Trophoblast cell (in vitro differentiated cells and primary cell): ENCODE data around the gene RNFT1.
A peak's percentile ranks its signal among the peaks of the same experiment; 100 is the strongest.
"Not testable (repeated sequence)": the region's sequence is repeated elsewhere in the genome, so short reads cannot be mapped to it uniquely, and the experiment has no call there.

Experiments used
- DNase-seq, 2 donors: peaks; one replicate each; pipeline ENCODE4 v3.0.0-alpha.2; 2016
- H2AFZ ChIP-seq: 2 replicates; pipeline ENCODE4 v1.6.1; 2013; ENCODE audit warnings: low read length, moderate library complexity, mild to moderate bottlenecking; ENCODE audit not compliant: insufficient read depth, poor library complexity
- H2AK5ac ChIP-seq: 2 replicates; pipeline ENCODE4 v1.6.1; 2013; ENCODE audit warnings: mild to moderate bottlenecking, low read length
- H2BK120ac ChIP-seq: 2 replicates; pipeline ENCODE4 v1.6.1; 2013; ENCODE audit warnings: low read length, mild to moderate bottlenecking, moderate library complexity; ENCODE audit not compliant: insufficient read depth, poor library complexity
- H2BK12ac ChIP-seq: 2 replicates; pipeline ENCODE4 v1.6.1; 2013; ENCODE audit warnings: mild to moderate bottlenecking, low read length, moderate library complexity
- H2BK5ac ChIP-seq: 2 replicates; pipeline ENCODE4 v1.6.1; 2013; ENCODE audit warnings: low read length, low read depth, moderate library complexity, mild to moderate bottlenecking; ENCODE audit not compliant: poor library complexity
- H3K14ac ChIP-seq: 2 replicates; pipeline ENCODE4 v1.6.1; 2013; ENCODE audit warnings: mild to moderate bottlenecking, low read length
- H3K18ac ChIP-seq: 2 replicates; pipeline ENCODE4 v1.6.1; 2013; ENCODE audit warnings: mild to moderate bottlenecking, low read length
- H3K23ac ChIP-seq: 2 replicates; pipeline ENCODE4 v1.6.1; 2013; ENCODE audit warnings: low read length
- H3K27ac ChIP-seq: 2 replicates; pipeline ENCODE4 v1.5.1; 2013; ENCODE audit warnings: low read depth, mild to moderate bottlenecking, inconsistent platforms, low read length, moderate library complexity
- H3K27me3 ChIP-seq: 2 replicates; pipeline ENCODE4 v1.6.1; 2013; ENCODE audit warnings: inconsistent platforms, mild to moderate bottlenecking, low read length, moderate library complexity; ENCODE audit not compliant: insufficient read depth
- H3K36me3 ChIP-seq, 2 experiments: 1 replicate in 1 of 2; 2 replicates in 1 of 2; pipeline ENCODE4 v1.6.1; 2013; ENCODE audit warnings: low read length in 2 of 2, mild to moderate bottlenecking in 2 of 2, moderate library complexity in 1 of 2; ENCODE audit not compliant: insufficient read depth in 2 of 2, control insufficient read depth in 1 of 2
- H3K4ac ChIP-seq: 2 replicates; pipeline ENCODE4 v1.6.1; 2013; ENCODE audit warnings: low read depth, mild to moderate bottlenecking, low read length, moderate library complexity
- H3K4me1 ChIP-seq, 2 experiments: 1 replicate in 1 of 2; 2 replicates in 1 of 2; pipeline ENCODE4 v1.6.1; 2013; ENCODE audit warnings: low read length in 2 of 2, mild to moderate bottlenecking in 2 of 2, moderate library complexity in 1 of 2; ENCODE audit not compliant: insufficient read depth in 2 of 2, control insufficient read depth in 1 of 2
- H3K4me2 ChIP-seq: 2 replicates; pipeline ENCODE4 v1.6.1; 2013; ENCODE audit warnings: inconsistent platforms, mild to moderate bottlenecking, low read length, moderate library complexity
- H3K4me3 ChIP-seq: 2 replicates; pipeline ENCODE4 v1.5.1; 2013; ENCODE audit warnings: mild to moderate bottlenecking, low read depth, low read length, inconsistent platforms
- H3K79me1 ChIP-seq: one replicate; pipeline ENCODE4 v1.6.1; 2013; ENCODE audit warnings: low read length
- H3K79me2 ChIP-seq: 2 replicates; pipeline ENCODE4 v1.6.1; 2013; ENCODE audit warnings: low read length, mild to moderate bottlenecking; ENCODE audit not compliant: control insufficient read depth, insufficient read depth, poor library complexity
- H3K9ac ChIP-seq: 2 replicates; pipeline ENCODE4 v1.6.1; 2013; ENCODE audit warnings: mild to moderate bottlenecking, low read length
- H3K9me3 ChIP-seq: 2 replicates; pipeline ENCODE4 v1.6.1; 2013; ENCODE audit warnings: low read depth, mild to moderate bottlenecking, control low read depth, inconsistent platforms, low read length; ENCODE audit not compliant: insufficient read depth
- H4K12ac ChIP-seq: 2 replicates; pipeline ENCODE4 v1.6.1; 2013; ENCODE audit warnings: low read depth, mild to moderate bottlenecking, low read length, moderate library complexity
- H4K8ac ChIP-seq: 2 replicates; pipeline ENCODE4 v1.6.1; 2013; ENCODE audit warnings: low read depth, mild to moderate bottlenecking, low read length, moderate library complexity
- H4K91ac ChIP-seq: one replicate; pipeline ENCODE4 v1.6.1; 2013; ENCODE audit warnings: low read depth, mild to moderate bottlenecking, low read length, moderate library complexity
- WGBS: extraction: QIAGEN DNeasy Blood & Tissue Kit; methylation state at CpG from one replicate; pipeline ENCODE4 v1.1.7; 2013; ENCODE audit warnings: missing lambda C conversion rate; ENCODE audit not compliant: insufficient read length, insufficient coverage; ENCODE audit errors: extremely low coverage; 5-methylcytosine and 5-hydroxymethylcytosine counted together

The RNFT1 gene

GRCh38 chr17:59947310-59947709 is 17.2 kb downstream of the RNFT1 start:
- not testable (repeated sequence) for H3K14ac ChIP-seq
- no CpG with 5 or more reads among the region's 4 CpGs for WGBS

GRCh38 chr17:59946433-59946832 is 18.1 kb downstream of the RNFT1 start:
- H2BK5ac ChIP-seq, H4K12ac ChIP-seq, H3K27me3 ChIP-seq, H3K79me2 ChIP-seq, H3K4ac ChIP-seq, H3K4me1 ChIP-seq, H3K18ac ChIP-seq, H2AK5ac ChIP-seq, H3K14ac ChIP-seq, H3K4me2 ChIP-seq, H2BK120ac ChIP-seq, H4K91ac ChIP-seq, DNase-seq, H3K27ac ChIP-seq, H3K4me3 ChIP-seq, H4K8ac ChIP-seq, H2AFZ ChIP-seq, H3K9ac ChIP-seq, H3K9me3 ChIP-seq, H3K23ac ChIP-seq, H3K79me1 ChIP-seq, H2BK12ac ChIP-seq: not testable (repeated sequence)
- H3K36me3 ChIP-seq = peaks cover 12 to 20% of the 10 kb centered on the region in 2 experiments
- no CpG with 5 or more reads among the region's 7 CpGs for WGBS

More at GRCh38 chr17:59947310-59947709, 17.2 kb downstream of the RNFT1 start:
- not testable (repeated sequence) for H3K79me1 ChIP-seq, H4K8ac ChIP-seq, H2AFZ ChIP-seq, H3K4me1 ChIP-seq, H3K4me3 ChIP-seq, H2BK120ac ChIP-seq, H4K91ac ChIP-seq, H2AK5ac ChIP-seq, H2BK5ac ChIP-seq, H3K18ac ChIP-seq, DNase-seq, H3K23ac ChIP-seq, H3K9me3 ChIP-seq, H3K4ac ChIP-seq, H3K79me2 ChIP-seq, H2BK12ac ChIP-seq, H3K27me3 ChIP-seq, H3K4me2 ChIP-seq, H3K27ac ChIP-seq, H4K12ac ChIP-seq, H3K9ac ChIP-seq
- peaks cover 9 to 18% of the 10 kb centered on the region in 2 experiments for H3K36me3 ChIP-seq

GRCh38 chr17:59941131-59941530 is 23.4 kb downstream of the RNFT1 start:
- H3K4ac ChIP-seq = no peak overlapping the region
- H3K79me2 ChIP-seq = no peaks in the 10 kb centered on the region
- no peaks in the 10 kb centered on the region for H3K79me1 ChIP-seq
- no peak overlapping the region for H3K4me3 ChIP-seq
- no peak overlapping the region for H2AFZ ChIP-seq
- H3K9ac ChIP-seq = no peak overlapping the region
- no CpG with 5 or more reads among the region's 1 CpG for WGBS
- H3K4me2 ChIP-seq = no peak overlapping the region
- H3K18ac ChIP-seq = no peak overlapping the region
- H2BK5ac ChIP-seq = no peak overlapping the region
- H3K36me3 ChIP-seq = peaks cover 17 to 25% of the 10 kb centered on the region in 2 experiments
- no peak overlapping the region for H4K12ac ChIP-seq
- DNase-seq = no peak
- H2BK120ac ChIP-seq = no peak overlapping the region
- no peaks in the 10 kb centered on the region for H3K27me3 ChIP-seq
- no peaks in the 10 kb centered on the region for H3K9me3 ChIP-seq
- no peak overlapping the region for H3K14ac ChIP-seq
- no peak overlapping the region for H4K8ac ChIP-seq
- H2BK12ac ChIP-seq = no peak overlapping the region
- H4K91ac ChIP-seq = no peak overlapping the region
- H3K27ac ChIP-seq = no peak overlapping the region
- H2AK5ac ChIP-seq = no peak overlapping the region
- H3K23ac ChIP-seq = no peak overlapping the region
- H3K4me1 ChIP-seq = no peaks in the 10 kb centered on the region

DNA sequence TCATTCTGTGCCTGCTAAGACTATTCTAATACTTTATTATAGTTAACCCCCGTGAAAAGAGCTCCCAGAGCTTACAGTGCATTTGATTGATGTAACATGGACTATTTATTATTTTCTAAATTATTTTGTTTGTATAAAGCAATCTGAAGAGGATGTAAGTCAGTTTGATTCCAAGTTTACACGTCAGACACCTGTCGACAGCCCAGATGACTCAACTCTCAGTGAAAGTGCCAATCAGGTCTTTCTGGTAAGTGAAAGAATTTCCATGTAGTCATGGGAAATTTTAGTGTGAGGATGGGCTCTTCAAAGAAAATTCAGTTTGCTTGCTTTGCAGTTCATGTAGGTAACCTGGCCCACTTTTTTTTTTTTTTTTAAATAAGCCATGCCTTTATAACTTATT is 23.8 kb downstream of the RNFT1 start:
- not testable (repeated sequence) for H3K9me3 ChIP-seq, H3K9ac ChIP-seq
- no CpG with 5 or more reads among the region's 3 CpGs for WGBS

More for the DNA sequence above, 23.8 kb downstream of the RNFT1 start:
- not testable (repeated sequence) for H2BK5ac ChIP-seq, H4K91ac ChIP-seq, H3K18ac ChIP-seq, H3K4me1 ChIP-seq, H3K14ac ChIP-seq, H2AFZ ChIP-seq, H4K8ac ChIP-seq, H3K79me2 ChIP-seq, H3K79me1 ChIP-seq, H3K27me3 ChIP-seq, H3K4me3 ChIP-seq, H3K4me2 ChIP-seq, H2BK12ac ChIP-seq, H2AK5ac ChIP-seq, H4K12ac ChIP-seq, H3K23ac ChIP-seq, H3K27ac ChIP-seq, H3K4ac ChIP-seq, H2BK120ac ChIP-seq
- peaks cover 20 to 28% of the 10 kb centered on the region in 2 experiments for H3K36me3 ChIP-seq
- peak; percentile 11 to 74 for DNase-seq
